ENCODE measurements around the gene NFATC4. TPM values are rescaled to one million over a fixed set of nuclear protein-coding genes. Genes with fewer than 3 reads are reported as not detected.

The NFATC4 gene
- total and polyA plus RNA-seq, 2 donors (not counting 1 experiment from before 2014, with no cell fraction given): 3.1 to 7.6 TPM

- Histone ChIP-seq H3K4me2 (replicated peaks; ENCODE audit: low read depth, low read length, poor library complexity, severe bottlenecking) (no peak overlapping the region), H4K20me1 (ENCODE audit: control insufficient read depth, insufficient read depth, low read length, poor library complexity, severe bottlenecking) (no peaks in the 10 kb centered on the region), H2AFZ (ENCODE audit: insufficient read depth, low read depth, low read length, poor library complexity, severe bottlenecking) (no peak overlapping the region), H3K9me3 (ENCODE audit: control extremely low read depth in 1 of 3, control insufficient read depth in 2 of 3, insufficient read depth in 1 of 3, low read length in 2 of 3) (no peaks in the 10 kb centered on the region), H3K36me3 (replicated peaks in 1 of 2; ENCODE audit: control extremely low read depth in 1 of 2, control insufficient read depth in 1 of 2, extremely low read depth in 1 of 2, insufficient read depth in 2 of 2, low read length in 1 of 2) (no peaks in the 10 kb centered on the region), H3K4me1 (ENCODE audit: control insufficient read depth in 2 of 2, insufficient read depth in 2 of 2, low read length in 2 of 2) (no peaks in the 10 kb centered on the region), H3K9ac (ENCODE audit: low read length) (no peak overlapping the region), H3K4me3 (ENCODE audit: control extremely low read depth in 1 of 5, extremely low read depth in 1 of 5, insufficient read depth in 1 of 5, low read depth in 2 of 5, low read length in 4 of 5) (no peak overlapping the region), H3K79me2 (ENCODE audit: control insufficient read depth, insufficient read depth, low read length) (no peaks in the 10 kb centered on the region), H3K27me3 (replicated peaks in 1 of 4; ENCODE audit: control extremely low read depth in 1 of 4, control insufficient read depth in 3 of 4, insufficient read depth in 4 of 4, low read length in 3 of 4) (peaks cover 0 to 7% (median 2%) of the 10 kb centered on the region in 4 experiments), H3K27ac (ENCODE audit: low read length in 2 of 2) (no peak overlapping the region)
- peaks cover 41% of the 10 kb centered on the region for H3K27me3 Mint-ChIP-seq
- ChIA-PET CTCF (interaction anchor here (1.4 to 1.6 kb wide), 3 partner anchors 9 to 33 kb away, joined by 3 to 6 read pairs (median 3); no protein-coding TSS in a partner anchor), POLR2A (no interaction called here)
- intact Hi-C loops (cut with micrococcal nuclease): no loop called here
- H3K27ac Mint-ChIP-seq: no peak overlapping the region
- no peak overlapping the region for H3K4me3 Mint-ChIP-seq
- TF ChIP-seq EZH2 (IDR thresholded peaks at IDR 0.05; ENCODE audit: borderline replicate concordance, insufficient read depth, low read depth, low read length, poor library complexity, severe bottlenecking): no peak
- H3K9me3 Mint-ChIP-seq (ENCODE audit: insufficient read depth): no peaks in the 10 kb centered on the region
- DNase-seq (no peak), ATAC-seq (ENCODE audit: low read depth) (no peak)
- 59% methylated on average over 3 of the region's 6 CpGs for WGBS (ENCODE audit: insufficient coverage)
- no peaks in the 10 kb centered on the region for H3K4me1 Mint-ChIP-seq
Observed at GRCh38 chr14:24390701-24391468, 22.9 kb downstream of the NFATC4 start.

GRCh38 chr14:24392325-24393091 is 24.5 kb downstream of the NFATC4 start:
- Mint-ChIP-seq H3K4me3 (no peak overlapping the region), H3K27me3 (peaks cover 36% of the 10 kb centered on the region), H3K4me1 (no peaks in the 10 kb centered on the region), H3K9me3 (ENCODE audit: insufficient read depth) (no peaks in the 10 kb centered on the region), H3K27ac (no peak overlapping the region)
- no peaks in the 10 kb centered on the region for H3K4me1 ChIP-seq (ENCODE audit: control insufficient read depth in 2 of 2, insufficient read depth in 2 of 2, low read length in 2 of 2)
- no peak overlapping the region for H3K4me3 ChIP-seq (ENCODE audit: control extremely low read depth in 1 of 5, extremely low read depth in 1 of 5, insufficient read depth in 1 of 5, low read depth in 2 of 5, low read length in 4 of 5)
- CTCF ChIA-PET: interaction anchor here (0.5 kb wide), 1 partner anchor 44 kb away, joined by 3 read pairs; no protein-coding TSS in a partner anchor
- H2AFZ ChIP-seq (ENCODE audit: insufficient read depth, low read depth, low read length, poor library complexity, severe bottlenecking): no peak overlapping the region
- H4K20me1 ChIP-seq (ENCODE audit: control insufficient read depth, insufficient read depth, low read length, poor library complexity, severe bottlenecking): no peaks in the 10 kb centered on the region
- POLR2A ChIA-PET: no interaction called here
- WGBS (ENCODE audit: insufficient coverage): 71% methylated on average over 4 of the region's 8 CpGs
- no peaks in the 10 kb centered on the region for H3K79me2 ChIP-seq (ENCODE audit: control insufficient read depth, insufficient read depth, low read length)
- H3K27me3 ChIP-seq (replicated peaks in 1 of 4; ENCODE audit: control extremely low read depth in 1 of 4, control insufficient read depth in 3 of 4, insufficient read depth in 4 of 4, low read length in 3 of 4): peaks cover 0 to 7% (median 2%) of the 10 kb centered on the region in 4 experiments
- no peak overlapping the region for H3K27ac ChIP-seq (ENCODE audit: low read length in 2 of 2)
- no peak for TF ChIP-seq CTCF (IDR thresholded peaks at IDR 0.05)
- no peak for TF ChIP-seq EZH2 (IDR thresholded peaks at IDR 0.05; ENCODE audit: borderline replicate concordance, insufficient read depth, low read depth, low read length, poor library complexity, severe bottlenecking)
- no peak overlapping the region for H3K4me2 ChIP-seq (replicated peaks; ENCODE audit: low read depth, low read length, poor library complexity, severe bottlenecking)
- H3K9me3 ChIP-seq (ENCODE audit: control extremely low read depth in 1 of 3, control insufficient read depth in 2 of 3, insufficient read depth in 1 of 3, low read length in 2 of 3): no peaks in the 10 kb centered on the region
- H3K36me3 ChIP-seq (replicated peaks in 1 of 2; ENCODE audit: control extremely low read depth in 1 of 2, control insufficient read depth in 1 of 2, extremely low read depth in 1 of 2, insufficient read depth in 2 of 2, low read length in 1 of 2): no peaks in the 10 kb centered on the region
- ATAC-seq (ENCODE audit: low read depth) (no peak), DNase-seq (no peak)
- intact Hi-C loops (cut with micrococcal nuclease): no loop called here
- no peak overlapping the region for H3K9ac ChIP-seq (ENCODE audit: low read length)

Measured in B cell (primary cell).